Activated T-cell treated with anti-CD3 and anti-CD28 coated beads for 1 hour (primary cell): ENCODE measurements around the gene IL36B.

Experiments used
- DNase-seq: peaks from one replicate; pipeline ENCODE4 v3.0.0-alpha.2; 2020; ENCODE audit warnings: low read depth

The IL36B gene

DNA sequence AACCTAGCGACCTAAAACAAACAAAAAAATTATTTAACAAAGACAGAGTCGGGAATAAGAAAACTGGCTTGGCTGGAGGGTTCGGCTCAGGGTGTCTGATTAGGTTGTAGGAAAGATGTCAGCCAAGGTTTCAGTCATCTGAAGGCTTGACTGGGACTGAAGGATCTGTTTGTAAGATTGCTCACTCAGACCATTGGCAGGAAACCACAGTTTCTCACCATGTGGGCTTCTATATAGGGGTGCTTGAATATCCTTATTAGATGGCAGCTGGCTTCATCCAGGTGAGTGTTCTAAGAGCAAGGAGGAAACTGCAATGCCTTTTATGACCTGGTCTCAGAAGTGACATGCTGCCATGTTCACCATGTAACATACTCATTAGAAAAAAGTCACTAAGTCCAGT is 999 bp upstream of the IL36B start:
- DNase-seq, result no peak

GRCh38 chr2:113050921-113051895 is 1.5 kb downstream of the IL36B start:
- DNase-seq, result no peak

- DNase-seq, result no peak
These were observed 6.2 kb downstream of the IL36B start for GRCh38 chr2:113046465-113046864.

DNA sequence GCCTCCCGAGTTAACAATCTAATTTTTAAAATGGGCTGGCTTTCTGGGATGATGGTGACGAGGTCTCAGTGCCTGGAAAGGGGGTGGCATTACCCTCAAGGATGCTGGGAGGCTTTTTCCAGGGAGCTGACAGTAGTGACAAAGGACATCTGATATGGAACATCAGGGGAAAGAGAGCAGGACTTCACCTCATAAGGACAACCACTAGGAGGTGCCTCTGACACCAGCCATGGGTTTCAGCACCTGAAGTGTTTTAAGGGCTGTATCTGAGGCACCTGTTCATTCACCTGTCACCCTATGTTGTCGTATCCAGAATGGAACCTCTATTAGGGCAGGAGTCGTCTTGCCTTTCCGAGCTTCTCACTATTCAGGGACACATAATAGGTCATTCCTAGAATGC is 10.8 kb downstream of the IL36B start:
- no peak for DNase-seq

DNA sequence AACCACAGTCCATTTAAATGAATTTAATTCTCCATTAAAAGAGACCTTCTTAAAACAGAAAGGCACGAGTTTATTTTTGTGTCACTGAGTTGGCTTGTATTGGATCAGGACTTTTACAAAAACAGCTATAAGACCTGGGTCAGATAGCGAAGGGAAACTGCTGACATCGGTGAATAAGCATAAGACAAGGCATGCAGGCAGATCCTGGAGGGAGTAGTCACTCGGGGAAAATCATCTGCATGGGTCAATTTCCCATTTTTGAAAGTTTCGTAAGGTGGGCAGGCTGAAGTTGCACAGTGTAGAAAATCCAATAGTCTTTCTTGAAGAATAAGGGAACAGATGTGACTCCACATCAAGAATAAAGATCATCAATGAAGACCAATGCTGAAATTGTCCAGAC is 12.9 kb downstream of the IL36B start:
- no peak for DNase-seq

GRCh38 chr2:113039158-113039557 is 13.5 kb downstream of the IL36B start:
- no peak for DNase-seq

GRCh38 chr2:113038291-113038690 is 14.4 kb downstream of the IL36B start:
- DNase-seq, result no peak

DNA sequence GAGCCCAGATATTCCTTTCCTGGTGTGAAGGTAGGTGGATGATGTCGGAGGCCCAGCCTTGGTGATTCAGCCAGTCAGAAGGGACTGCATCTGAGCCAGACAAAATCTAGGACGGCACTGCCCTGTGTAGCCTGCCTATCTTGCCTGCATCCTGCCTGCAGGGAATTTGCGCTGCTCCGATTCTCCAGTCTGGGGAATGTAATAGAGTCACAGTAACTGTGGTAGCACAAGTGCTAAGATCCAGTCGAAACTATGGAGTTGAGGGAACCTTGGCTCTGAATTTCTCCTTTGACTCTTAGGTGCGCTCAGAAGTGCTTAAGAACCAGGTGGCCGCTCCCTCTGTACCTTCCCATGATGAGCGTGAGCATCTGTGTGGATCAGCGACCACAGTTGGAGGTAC is 15.9 kb downstream of the IL36B start:
- no peak for DNase-seq

DNA sequence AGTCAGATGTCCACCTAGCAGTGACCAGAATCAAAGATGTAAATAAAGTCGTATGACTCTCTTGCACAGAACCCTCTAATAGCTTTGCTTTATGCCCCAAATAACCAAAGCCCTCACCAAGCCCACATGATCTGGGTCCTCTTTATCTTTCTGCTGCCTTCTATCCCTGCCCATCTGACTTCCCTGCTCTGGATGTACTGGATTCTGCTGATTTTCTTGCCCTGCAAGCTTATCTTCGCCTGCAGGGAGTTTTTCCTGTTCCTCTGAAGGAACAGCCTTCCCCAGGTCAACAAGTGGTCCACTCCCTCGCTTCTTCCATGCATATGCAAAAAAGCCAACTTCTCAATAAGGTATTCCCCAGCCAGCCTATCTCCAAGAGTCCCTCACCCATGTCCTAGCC is 18.7 kb downstream of the IL36B start:
- DNase-seq, result no peak

DNA sequence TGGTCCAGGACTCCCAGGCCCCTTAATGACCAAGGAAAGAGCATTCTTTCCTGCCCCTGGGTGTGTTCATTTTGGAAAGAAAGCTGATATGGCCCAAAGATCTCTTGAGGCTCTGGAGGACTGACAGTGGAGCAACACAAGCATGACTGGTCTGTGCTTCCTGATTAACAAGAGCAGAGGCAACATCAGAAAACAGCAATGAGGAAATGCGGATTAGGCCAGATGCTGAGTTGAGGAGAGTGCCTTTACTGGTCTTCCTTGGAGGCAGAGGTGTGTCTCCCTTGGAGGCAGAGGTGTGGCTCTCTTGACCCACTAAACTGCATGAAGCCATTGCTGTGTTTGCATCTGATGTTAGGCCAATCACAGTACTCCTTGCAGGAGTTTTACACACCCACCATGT is 19.9 kb downstream of the IL36B start:
- no peak for DNase-seq

DNA sequence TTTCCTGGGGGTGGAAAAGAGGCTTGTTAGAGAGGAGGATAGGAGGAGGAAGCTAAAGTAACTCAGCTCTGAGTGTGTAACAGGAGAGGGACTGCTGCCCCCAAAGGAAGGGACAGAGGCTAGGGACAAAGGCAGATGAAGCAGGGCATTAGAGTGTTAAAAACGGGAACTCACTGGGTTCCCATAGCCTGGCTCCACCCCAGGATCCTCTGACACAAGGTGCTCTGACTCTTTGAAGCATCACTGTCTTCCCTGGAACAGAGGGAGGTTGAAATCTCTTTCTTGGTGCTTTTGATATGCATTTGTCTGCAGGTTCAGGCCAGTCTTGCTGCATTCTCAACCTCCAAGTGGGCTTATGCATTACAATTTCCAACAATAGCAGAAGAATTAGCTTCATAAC is 24.6 kb downstream of the IL36B start:
- DNase-seq, result no peak

- no peak for DNase-seq
These were observed 25.0 kb downstream of the IL36B start for GRCh38 chr2:113027691-113028090.

GRCh38 chr2:113025737-113026136 is 26.9 kb downstream of the IL36B start:
- no peak for DNase-seq

- no peak for DNase-seq
These were observed 27.9 kb downstream of the IL36B start for GRCh38 chr2:113024764-113025163.

- DNase-seq, result no peak
These were observed 31.4 kb downstream of the IL36B start for GRCh38 chr2:113021312-113021711.

DNA sequence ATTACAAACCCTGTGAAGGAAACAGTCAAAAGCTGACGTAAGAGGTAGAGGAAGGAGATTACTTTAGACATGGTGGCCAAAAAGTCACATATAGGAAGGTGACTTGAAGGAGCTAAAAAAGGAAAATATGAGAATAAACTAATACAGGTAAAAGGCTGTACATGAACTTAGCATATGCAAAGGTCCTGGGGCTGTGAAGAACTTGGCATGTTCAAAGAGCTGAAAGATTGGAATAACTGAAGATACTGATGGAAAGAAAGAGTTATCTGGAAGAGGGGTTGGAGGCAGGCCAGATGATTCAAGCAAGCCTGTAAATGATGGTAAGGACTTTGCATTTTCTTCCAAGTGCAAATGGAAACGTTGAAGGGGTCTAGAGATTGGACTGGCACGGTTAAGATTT is 34.2 kb downstream of the IL36B start:
- DNase-seq, result no peak

DNA sequence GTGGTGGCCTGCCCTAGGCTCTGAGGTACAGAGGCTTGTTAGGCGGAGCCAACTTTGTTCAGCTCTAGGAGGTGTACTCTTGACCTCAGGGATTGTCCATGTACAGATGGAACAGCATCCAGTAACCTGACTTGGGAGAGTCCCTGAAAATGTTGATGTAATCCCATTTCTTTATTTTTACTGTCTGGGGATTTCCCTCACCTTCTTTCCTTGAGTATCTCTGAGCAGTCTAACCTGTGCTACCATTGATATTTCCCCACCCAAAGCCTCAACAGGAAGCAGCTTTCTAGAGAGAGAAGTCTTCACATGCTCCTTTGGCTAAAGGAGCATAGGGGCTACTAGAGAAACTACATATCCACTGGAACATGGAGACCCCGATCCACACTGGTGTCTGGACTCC is 37.0 kb downstream of the IL36B start:
- no peak for DNase-seq

DNA sequence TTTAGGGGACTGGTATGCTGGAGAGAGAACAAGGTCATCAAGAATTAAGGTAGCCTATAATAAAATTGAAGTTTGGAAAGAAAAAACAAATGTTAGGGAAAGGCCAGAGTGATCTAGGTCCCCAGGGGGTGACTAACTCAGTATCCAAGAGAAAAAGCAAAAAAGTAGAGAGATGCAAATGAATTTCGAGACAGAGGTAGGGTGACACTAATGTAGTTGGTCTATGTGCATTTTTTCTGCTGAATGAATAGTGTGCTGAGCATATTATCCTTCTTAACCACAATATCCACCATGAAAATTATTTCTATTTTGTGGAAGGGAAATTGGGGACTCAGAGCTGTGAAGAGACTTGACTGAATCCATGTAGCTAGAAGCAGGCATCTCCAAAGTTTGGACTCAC is 37.6 kb downstream of the IL36B start:
- no peak for DNase-seq

- no peak for DNase-seq
These were observed 38.6 kb downstream of the IL36B start for GRCh38 chr2:113014067-113014466.

DNA sequence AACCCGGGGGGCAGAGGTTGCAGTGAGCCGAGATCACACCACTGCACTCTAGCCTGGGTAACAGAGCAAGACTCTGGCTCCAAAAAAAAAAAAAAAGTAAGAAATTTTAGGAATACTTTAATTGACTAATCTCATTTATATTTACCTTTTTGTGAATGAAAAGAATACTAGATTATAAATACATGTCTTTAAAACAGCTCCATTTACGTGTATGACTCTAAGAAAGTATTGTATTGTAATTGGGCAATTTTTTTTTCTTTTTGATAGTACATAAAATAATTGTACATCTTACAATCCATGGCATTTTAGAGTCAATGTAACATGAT is 39.4 kb downstream of the IL36B start:
- DNase-seq, result no peak

- no peak for DNase-seq
These were observed 40.0 kb downstream of the IL36B start for GRCh38 chr2:113012436-113013335.

DNA sequence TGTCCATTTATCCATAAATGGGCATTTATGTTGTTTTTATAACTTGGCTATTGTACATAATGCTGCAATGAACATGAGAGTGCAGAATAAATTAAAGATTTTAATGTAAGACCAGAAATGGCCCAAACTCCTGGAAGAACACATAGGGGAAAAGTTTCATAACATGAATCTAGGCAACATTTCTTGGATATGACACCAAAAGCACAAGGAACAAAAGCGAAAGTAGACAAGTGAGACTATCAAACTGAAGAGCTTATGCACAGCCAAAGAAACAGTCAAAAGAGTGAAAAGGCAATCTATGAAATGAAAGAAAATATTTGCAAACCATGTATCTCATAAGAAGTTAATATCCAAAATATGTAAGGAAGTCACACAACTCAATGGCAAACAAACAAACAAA is 41.6 kb downstream of the IL36B start:
- no peak for DNase-seq

- DNase-seq, result no peak
These were observed 42.6 kb downstream of the IL36B start for GRCh38 chr2:113010088-113010487.
